ENCODE measurements around the gene EBF4.

Gene EBF4

GRCh38 chr20:2692036-2692885 is at the start of gene EBF4:
TSS of gene EBF4 (plus strand) at chr20:2692780. CDS start at chr20:2693646, 866 bp downstream.
- no peak for FAIRE-seq

DNA sequence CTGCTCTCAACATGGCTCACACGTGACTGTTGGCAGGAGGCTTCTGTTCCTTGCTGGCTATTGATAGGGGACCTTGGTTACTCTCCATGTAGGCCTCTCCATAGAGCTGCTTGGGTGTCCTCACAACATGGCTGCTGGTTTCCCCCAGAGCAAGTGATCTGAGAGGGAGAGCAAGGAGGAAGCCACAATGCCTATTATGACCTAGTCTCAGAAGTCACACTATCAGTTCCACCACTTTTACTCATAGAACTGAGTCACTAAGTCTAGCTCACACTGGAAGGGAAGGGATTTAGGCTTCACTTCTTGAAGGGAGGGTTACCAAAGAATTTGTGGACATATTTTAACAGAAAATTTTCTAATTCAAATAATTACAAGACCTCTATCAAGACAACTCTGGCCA is 48.9 kb upstream of the EBF4 start:
- FAIRE-seq = no peak

GRCh38 chr20:2651772-2652723 is 40.5 kb upstream of the EBF4 start, which contains the start of gene NOP56:
TSS of gene NOP56 (plus strand) at chr20:2652632. CDS start at chr20:2652661, 29 bp downstream.
- FAIRE-seq = no peak

GRCh38 chr20:2652724-2653555 is 39.6 kb upstream of the EBF4 start:
- no peak for FAIRE-seq

DNA sequence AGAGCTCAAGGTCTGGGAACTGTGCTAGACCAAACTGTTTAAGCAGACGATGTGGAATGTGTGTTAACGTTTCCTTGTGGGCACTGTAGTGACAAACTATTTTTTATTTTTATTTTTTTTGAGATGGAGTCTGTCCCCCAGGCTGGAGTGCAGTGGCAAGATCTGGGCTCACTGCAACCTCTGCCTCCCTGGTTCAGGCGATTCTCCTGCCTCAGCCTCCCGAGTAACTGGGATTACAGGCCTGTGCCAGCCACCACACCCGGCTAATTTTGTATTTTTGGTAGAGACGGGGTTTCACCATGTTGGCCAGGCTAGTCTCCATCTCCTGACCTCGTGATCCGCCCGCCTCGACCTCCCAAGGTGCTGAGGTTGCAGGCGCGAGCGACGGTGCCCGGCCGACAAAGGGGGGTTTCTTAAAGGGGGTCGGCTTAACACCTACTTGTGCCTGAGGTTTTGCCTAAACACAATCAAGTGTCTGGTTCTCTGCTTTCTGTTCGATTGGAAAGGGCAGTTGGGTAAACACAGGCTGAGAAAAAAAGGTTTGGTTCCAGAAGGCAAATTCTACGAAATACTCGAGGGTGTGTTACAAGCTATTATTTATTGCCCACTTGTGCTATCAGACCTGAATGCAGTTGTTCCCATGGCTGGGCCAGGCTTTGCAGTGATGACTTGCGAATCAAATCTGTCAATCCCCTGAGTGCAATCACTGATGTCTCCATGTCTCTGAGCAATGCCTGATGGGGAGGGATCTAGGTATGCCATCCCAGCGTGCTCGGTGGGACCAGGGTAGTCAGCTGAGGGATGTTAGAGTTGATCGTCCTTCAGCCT is 38.8 kb upstream of the EBF4 start:
- FAIRE-seq = no peak

GRCh38 chr20:2654384-2654822 is 38.2 kb upstream of the EBF4 start:
- no peak for FAIRE-seq

GRCh38 chr20:2654831-2655230 is 37.7 kb upstream of the EBF4 start:
- no peak for FAIRE-seq

DNA sequence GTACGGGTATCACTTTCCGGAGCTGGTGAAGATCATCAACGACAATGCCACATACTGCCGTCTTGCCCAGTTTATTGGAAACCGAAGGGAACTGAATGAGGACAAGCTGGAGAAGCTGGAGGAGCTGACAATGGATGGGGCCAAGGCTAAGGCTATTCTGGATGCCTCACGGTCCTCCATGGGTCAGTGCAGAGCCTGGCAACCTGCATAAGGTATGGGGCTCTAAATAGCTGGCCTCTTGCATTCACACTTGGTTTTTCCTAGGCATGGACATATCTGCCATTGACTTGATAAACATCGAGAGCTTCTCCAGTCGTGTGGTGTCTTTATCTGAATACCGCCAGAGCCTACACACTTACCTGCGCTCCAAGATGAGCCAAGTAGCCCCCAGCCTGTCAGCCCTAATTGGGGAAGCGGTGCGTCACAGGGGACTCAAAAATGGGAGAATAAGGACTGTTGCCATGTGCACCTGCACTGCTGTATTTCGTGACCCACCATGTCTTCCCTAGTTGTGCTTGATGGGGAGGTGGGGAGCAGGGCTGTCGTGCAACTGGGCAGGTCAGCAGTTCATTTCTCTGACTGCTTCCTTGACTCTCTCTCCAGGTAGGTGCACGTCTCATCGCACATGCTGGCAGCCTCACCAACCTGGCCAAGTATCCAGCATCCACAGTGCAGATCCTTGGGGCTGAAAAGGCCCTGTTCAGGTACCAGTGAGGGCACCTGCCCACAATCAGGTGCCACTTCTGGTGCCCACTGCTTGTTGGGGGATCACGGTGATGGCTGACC is 37.1 kb upstream of the EBF4 start:
- FAIRE-seq = no peak

GRCh38 chr20:2656471-2657117 is 36.0 kb upstream of the EBF4 start:
- no peak for FAIRE-seq

GRCh38 chr20:2657241-2657640 is 35.3 kb upstream of the EBF4 start:
- FAIRE-seq = no peak

DNA sequence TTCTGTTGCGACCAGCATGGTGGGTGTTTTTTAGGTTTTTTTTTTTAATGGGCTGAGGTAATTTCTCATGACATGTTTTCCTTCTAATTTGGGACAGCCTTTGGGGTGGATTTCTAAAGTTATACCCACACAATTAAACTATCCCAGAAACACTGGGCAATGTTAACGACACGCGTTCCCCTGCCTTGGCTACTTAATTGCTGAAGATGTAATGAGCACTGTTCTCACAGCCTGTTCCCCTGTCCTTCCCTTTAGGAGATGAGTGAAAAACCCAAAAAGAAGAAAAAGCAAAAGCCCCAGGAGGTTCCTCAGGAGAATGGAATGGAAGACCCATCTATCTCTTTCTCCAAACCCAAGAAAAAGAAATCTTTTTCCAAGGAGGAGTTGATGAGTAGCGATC is 34.9 kb upstream of the EBF4 start:
- FAIRE-seq = no peak

DNA sequence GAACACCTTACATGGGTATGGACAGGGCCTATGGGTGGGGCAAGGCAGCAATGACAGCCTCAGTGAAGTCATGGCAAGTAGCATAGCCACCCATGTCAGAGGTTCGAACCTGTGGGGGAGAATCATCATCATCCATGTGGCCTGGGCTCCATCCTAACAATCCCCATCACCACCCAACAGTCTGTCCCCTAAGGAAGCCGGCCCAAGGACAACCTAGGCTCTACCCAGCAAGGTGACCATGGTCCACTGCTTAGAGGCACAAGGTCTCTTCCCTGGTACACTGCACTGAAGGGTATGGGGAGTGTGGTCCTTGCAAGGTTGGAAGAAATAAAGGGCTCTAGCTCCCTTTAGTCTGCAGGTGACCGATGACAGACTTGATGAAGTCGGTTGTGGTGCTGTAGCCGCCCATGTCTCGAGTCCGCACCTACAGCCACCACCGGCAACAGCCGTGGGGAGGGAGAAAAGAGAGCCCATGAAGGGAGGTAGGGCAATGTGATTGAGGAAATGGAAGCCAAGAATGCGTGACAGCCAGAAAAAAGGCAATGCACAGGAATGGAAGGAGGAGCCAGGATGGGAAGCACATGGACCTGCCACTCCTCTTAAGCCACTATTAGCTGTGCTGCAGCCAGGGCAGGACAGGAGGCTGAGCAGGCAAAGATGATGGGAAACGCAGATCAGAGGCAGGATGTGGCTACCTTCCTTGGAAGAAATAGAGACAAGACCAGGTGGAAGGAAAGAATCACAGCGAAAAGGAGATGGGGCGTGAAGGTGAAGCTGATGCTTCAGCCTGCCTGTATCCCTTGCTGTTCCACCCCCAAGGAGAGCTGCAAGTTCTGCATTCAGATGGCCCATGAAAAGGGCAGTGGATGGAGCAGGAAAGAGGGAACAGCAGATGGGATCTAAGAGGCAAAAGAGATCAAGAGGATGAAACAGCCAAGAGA is 33.9 kb upstream of the EBF4 start:
- FAIRE-seq = no peak

DNA sequence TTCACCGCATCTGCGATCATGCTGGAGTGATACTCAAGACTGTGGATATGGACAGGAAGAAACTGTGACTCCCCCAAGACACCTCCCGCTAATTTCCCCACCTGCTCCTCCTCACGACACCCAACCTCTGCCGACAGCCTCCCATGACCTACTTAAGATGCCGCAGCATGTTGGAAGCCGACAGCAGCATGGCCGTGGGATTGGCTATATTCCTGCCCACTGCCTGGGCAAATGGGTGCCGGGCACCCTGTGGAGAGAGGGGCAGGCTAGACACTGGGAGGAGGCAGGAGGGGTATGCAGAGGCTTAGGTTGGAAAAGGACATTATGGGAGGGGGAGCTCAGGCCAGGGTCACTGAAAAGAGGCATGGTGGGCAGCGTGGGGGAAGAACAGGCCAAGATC is 33.0 kb upstream of the EBF4 start:
- FAIRE-seq = no peak

DNA sequence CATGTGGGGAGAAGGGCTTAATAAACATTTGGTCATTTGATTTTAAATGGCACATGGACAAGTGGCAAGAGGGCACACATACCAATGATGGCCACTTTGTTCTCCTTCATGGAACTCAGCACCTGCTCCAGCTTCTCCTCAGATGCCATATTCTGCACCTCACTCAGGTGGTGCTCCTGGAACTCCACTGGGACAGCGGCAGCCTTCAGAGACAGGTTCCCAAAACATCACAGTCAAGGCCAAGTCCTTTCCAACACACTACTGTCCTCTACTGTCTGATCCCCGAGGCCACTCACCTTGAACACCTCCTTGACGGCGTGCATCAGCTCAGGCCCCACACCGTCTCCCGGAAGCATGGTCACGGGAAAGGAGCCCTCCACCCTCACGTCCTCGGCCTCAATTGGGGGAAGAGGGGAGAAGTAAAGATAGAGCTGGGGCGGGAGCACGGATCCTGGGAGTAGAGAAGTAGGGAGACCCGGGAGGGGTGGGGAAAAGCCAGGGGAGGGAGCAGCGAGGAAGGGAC is 29.2 kb upstream of the EBF4 start:
- no peak for FAIRE-seq

- FAIRE-seq = peak; percentile 85
These were observed 28.5 kb upstream of the EBF4 start, which contains the start of gene IDH3B for GRCh38 chr20:2663887-2664719. TSS of gene IDH3B (minus strand) at chr20:2664216. CDS start at chr20:2664188, 28 bp downstream.

- FAIRE-seq = no peak
These were observed 20.6 kb upstream of the EBF4 start for GRCh38 chr20:2671977-2672376.

DNA sequence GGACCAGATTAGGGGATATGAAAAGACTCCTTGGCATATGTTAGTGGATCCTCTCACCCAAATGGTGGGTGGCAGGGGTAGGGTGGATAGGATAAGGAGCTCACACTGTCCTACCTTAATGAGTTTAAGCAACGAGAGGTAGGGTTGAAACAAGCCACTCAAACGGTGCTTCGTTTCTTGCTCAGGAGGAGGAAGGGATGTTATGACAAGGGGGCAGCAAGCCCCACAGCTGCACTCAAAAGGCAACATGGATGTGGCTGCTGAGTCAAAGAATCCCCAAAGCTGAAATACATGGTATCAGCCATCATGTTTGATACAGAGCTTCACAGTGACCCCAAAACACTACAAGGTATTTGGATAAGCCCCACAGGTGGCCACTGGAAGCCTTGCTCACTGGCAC is 20.1 kb upstream of the EBF4 start:
- no peak for FAIRE-seq

DNA sequence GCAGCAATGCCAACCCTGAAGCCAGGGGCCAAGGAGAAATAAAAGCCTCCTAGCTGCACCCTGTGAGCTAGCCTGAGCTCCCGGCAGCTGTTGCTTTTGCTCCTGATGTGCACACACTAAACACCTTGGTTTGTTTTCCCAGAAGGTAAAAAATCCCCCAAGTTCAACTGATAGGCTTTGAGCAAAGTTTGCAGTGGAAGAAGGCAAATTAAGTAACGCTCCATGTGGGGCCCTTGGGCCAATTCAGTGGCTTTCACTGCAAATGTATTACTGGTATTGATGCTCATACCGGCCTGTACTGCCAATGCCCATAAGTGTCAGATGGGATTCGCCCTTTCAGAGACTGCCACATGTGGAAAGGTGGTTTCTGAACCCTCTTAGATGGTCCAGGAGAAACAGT is 19.1 kb upstream of the EBF4 start:
- no peak for FAIRE-seq

All from endometrium (tissue), 2 donors.